ENCODE results near the gene SORD.

DNA sequence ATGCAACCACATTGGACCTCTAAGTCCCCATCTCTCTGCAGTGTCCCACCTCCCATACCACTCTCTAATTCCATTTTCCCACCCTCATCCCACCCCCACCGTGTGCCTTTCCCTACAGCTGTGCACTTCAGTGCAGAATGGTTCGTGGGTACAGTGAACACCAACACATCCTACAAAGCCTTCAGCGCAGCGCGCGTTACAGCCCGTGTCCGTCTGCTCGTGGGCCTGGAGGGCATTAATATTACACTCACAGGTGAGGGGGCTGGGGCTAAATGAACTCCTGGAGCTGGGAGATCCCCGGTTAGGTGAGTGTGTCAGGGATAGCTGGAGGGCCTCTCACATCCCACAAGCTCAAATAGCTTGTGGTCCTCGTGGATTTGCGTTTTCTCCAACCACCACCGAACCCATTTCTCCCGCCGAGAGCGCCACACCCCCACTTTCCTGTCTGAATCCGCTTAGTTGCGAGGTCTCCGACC lies 93.0 kb downstream of the SORD start:
- TF ChIP-seq EZH2 (IDR thresholded peaks at IDR 0.05), result no peak
- no peak for TF ChIP-seq POLR2AphosphoS5 (IDR thresholded peaks at IDR 0.05; ENCODE audit: borderline replicate concordance, low read depth, low read length)
- no peak for TF ChIP-seq FOXP2 (optimal IDR thresholded peaks at IDR 0.05; ENCODE audit: control extremely low read depth, extremely low read length, insufficient read depth)

All from SK-N-MC (cell line).